ENCODE data around the gene KDM5C.

KDM5C gene

DNA sequence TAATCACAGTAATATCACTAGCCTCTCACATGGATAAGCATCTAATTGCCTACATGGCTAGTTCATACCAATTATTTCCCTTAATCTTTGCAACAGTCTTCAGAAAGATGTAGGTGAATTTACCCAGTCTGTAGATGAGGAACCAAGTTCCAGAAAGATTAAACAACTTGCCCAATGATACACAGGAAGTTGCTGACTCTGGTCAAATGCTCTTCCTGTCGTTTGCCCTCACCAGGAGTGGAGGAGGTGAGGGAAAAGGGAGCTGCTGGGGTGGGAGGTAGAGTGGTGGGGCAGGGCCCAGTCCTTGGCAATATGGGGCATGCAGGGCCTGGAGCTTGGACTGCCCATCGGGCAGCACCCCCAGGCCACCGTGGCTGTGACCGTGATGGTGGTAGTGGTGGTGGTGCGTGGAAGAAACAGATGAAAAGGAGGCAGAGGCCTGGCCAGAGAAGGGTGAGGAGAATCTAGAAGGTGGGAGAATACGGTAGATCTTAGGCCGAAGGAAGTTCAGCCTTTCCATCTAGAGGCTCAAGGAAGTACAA is 2.3 kb upstream of the KDM5C start:
- TF ChIP-seq, protein P1, sequence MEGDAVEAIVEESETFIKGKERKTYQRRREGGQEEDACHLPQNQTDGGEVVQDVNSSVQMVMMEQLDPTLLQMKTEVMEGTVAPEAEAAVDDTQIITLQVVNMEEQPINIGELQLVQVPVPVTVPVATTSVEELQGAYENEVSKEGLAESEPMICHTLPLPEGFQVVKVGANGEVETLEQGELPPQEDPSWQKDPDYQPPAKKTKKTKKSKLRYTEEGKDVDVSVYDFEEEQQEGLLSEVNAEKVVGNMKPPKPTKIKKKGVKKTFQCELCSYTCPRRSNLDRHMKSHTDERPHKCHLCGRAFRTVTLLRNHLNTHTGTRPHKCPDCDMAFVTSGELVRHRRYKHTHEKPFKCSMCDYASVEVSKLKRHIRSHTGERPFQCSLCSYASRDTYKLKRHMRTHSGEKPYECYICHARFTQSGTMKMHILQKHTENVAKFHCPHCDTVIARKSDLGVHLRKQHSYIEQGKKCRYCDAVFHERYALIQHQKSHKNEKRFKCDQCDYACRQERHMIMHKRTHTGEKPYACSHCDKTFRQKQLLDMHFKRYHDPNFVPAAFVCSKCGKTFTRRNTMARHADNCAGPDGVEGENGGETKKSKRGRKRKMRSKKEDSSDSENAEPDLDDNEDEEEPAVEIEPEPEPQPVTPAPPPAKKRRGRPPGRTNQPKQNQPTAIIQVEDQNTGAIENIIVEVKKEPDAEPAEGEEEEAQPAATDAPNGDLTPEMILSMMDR (IDR thresholded peaks at IDR 0.05; ENCODE audit: insufficient read depth, low read depth, low read length, missing control alignments): no peak
- H3K4me3 ChIP-seq (ENCODE audit: low read depth, low read length): no peak overlapping the region
- no peak for DNase-seq (ENCODE audit: low read depth)

DNA sequence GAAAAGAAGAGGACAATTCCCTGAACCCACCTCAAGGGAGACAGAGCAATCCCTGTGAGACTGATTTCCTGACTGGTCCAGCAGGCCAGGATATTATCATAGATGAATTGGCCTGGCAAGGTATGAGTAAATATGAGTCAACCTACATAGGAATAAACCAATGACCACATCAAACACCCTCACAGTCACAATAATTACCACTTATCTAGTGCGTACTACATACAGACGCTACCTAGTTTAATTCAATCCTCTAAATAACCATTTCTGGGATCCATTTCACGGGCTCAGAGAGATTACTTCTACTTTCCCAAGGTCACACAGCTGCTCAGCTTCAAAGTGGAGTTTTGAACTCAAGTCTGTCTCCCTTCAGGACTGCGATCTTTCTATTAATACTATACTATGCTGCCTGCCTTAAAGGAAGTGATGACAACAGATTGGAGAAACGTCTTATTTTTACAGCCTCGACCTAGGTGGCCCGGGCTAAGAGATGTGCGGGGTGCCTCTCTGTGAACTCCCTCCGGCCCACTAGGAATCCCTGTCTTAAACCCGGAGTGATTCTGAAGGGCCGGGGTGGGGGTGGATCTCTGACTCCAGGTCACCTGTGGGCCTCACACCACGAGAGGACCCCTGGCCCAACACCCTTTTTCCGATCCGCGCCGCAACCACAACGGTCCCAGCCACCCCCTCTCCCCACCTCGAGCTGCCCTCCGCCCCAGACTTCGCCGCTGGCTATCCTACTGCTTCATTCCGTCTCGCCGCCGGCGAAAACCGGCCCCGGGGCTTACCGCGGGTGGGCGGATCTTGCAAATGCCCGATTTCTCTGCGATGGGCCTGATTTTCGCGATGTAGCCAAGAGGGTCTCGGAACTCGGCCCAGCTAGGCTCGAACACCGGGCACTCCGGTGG is 800 bp downstream of the KDM5C start:
- peak overlapping the region; percentile 79 for H3K4me3 ChIP-seq (ENCODE audit: low read depth, low read length)
- TF ChIP-seq, protein P1 (IDR thresholded peaks at IDR 0.05; ENCODE audit: insufficient read depth, low read depth, low read length, missing control alignments): no peak
- DNase-seq (ENCODE audit: low read depth): peak; percentile 4

DNA sequence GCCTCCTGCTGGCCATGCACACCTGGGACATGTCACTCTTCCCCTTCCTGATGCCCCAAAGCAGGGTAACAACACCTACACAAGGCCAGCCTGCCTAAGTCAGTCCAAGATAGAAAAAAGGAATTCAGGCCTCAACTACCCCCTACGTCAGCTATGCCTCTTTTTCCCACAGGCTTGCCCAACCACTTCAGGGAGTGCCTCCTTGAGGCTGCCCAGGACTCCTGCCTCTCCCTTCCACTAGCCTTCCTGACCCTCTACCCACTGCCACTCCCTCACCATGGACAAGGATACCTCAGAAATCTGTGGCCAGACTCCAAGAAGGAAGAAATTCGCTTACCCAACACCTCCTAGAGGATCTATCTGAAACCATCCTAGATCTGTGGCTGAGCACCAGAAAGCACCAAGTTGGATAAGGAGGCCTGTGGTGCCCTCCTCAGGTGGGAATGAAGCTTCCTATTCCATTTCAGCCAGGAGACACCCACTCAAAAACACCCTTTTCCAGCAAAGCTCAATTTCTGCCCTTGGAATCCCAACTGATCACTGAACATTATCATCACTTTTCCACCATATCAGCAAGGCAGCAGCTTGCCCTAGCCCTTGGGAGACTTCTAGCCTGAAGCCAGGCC is 1.8 kb downstream of the KDM5C start:
- H3K4me3 ChIP-seq (ENCODE audit: low read depth, low read length): peak overlapping the region; percentile 79
- DNase-seq (ENCODE audit: low read depth): no peak

DNA sequence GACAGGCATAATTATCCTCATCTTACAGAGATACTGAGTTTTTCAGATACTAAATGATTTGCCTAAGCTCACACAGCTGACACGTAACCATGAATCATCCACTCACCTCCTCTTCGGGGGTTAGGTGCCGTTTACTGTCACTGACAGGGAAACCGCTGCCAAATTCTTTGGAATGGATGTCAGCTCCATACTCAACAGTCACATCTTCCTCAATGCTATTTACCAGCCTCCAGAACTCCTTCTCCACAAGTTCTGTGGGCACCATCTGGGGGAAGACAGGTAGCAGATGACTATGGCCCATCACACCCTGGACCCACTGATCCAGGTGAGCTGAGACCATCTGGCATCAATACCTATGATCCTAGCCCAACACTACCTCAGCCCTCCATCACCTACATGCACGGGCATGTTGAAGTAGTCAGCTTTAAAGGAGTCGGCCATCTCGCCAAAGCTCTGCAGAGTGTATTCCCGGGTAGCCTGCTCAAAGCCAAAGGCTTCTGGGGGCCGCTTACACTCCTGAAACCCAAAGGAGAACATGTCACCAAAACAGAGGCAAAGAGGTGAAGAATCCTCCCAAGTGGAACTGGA is 13.5 kb downstream of the KDM5C start:
- TF ChIP-seq, protein P1 (IDR thresholded peaks at IDR 0.05; ENCODE audit: insufficient read depth, low read depth, low read length, missing control alignments): no peak
- H3K4me3 ChIP-seq (ENCODE audit: low read depth, low read length): no peak overlapping the region
- DNase-seq (ENCODE audit: low read depth): no peak

More for the DNA sequence above, 1.8 kb downstream of the KDM5C start:
- TF ChIP-seq, protein P1 (IDR thresholded peaks at IDR 0.05; ENCODE audit: insufficient read depth, low read depth, low read length, missing control alignments): no peak

DNA sequence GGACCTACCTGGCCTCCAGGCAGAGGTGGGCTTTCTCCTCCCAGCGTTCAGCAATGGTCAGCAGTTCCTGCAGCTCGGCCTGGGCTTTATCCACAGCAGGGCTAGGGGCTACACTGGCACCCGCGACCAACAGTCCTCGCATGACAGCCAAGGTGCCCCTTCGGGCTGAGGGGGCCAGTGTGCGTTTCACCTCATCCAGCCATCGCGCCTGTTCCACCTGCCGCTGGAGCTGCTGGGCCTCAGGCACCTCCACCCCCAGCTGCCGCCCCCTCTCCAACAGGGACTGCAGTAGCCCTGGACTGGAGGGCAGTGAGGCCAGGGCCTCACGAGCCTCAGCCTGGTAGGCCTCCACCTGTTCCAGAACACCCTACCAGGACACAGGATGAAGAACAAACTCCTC is 28.3 kb downstream of the KDM5C start:
- no peak overlapping the region for H3K4me3 ChIP-seq (ENCODE audit: low read depth, low read length)
- TF ChIP-seq, protein P1 (IDR thresholded peaks at IDR 0.05; ENCODE audit: insufficient read depth, low read depth, low read length, missing control alignments): no peak
- no peak for DNase-seq (ENCODE audit: low read depth)

DNA sequence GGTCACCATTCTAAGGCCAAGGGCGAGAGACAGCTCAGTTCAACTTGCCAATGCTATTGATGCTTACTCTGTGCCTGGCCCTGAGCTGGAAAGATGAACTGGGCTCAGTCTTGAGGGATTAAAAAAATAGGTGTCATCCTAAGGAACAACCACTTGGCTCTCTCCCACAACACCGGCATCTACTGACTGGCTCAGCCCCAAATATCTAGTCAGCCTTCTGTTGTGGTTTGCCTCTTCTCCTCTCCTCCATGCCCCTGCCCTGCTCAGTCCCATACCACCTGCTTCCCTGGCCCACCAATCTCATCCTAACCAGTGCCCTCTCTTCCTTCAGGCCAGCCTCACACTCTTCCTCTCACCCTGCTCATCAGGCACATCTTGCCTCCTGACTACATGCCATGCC is 29.6 kb downstream of the KDM5C start:
- TF ChIP-seq, protein P1 (IDR thresholded peaks at IDR 0.05; ENCODE audit: insufficient read depth, low read depth, low read length, missing control alignments): no peak
- no peak for DNase-seq (ENCODE audit: low read depth)
- H3K4me3 ChIP-seq (ENCODE audit: low read depth, low read length): no peak overlapping the region
